T-helper 9 cell (primary cell): ENCODE data around the gene MSLN.
A peak's percentile ranks its signal among the peaks of the same experiment; 100 is the strongest.

Source experiments
- DNase-seq: peaks from one replicate; pipeline ENCODE4 v3.0.0-alpha.2; 2020

MSLN gene

DNA sequence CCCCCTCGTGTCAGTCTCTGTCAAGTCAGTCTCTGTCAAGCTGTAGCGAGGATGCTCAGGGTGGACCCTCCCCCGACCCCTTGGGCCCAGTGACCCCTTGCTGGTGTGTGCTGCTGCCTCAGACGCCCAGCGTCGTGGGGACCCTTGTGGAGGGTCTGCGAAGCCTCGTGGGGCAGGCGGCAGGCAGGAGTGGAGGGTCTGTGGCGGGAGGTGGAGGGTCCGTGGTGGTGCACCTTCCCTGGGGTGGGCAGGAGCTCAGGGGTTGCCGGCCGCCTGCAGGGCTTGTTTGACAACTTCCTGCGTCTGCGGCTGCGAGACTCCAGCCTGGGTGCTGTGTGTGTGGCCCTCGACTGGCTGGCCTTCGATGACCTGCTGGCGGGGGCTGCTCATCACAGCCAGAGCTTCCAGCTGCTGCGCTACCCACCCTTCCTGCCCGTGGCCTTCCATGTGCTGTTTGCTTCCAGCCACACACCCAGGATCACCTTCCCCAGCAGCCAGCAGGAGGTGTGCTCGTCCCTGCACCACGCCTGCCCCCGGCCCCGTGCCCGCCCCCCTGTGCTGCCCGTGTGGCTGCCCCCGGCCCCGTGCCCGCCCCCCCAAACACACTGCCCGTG, 34.4 kb downstream of the MSLN start:
- DNase-seq, result no peak

DNA sequence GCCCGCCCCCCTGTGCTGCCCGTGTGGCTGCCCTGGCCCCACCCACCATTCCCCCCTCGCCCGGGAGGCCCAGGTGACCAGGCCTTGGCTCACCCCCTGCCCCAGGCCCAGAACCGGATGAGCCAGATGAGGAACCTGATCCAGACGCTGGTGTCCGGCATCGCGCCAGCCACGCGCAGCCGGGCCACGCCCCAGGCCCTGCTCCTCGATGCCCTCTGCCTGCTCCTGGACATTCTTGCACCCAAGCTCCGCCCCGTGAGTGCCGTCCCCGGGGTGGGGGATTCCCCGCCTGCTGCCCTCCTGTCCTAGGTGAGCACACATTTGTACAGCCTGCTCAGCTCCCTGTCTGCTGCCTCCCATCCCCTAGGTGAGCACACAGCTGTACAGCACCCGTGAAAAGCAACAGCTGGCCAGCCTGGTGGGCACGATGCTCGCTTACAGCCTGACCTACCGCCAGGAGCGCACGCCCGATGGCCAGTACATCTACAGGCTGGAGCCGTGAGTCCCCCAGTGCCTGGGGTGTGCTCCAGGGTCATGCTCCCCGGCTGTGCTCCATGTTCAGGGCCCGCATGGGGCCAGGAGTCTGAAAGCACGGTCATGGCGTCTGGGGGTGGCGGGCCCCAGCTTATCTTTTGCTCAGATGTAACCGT, 35.2 kb downstream of the MSLN start:
- no peak for DNase-seq

DNA sequence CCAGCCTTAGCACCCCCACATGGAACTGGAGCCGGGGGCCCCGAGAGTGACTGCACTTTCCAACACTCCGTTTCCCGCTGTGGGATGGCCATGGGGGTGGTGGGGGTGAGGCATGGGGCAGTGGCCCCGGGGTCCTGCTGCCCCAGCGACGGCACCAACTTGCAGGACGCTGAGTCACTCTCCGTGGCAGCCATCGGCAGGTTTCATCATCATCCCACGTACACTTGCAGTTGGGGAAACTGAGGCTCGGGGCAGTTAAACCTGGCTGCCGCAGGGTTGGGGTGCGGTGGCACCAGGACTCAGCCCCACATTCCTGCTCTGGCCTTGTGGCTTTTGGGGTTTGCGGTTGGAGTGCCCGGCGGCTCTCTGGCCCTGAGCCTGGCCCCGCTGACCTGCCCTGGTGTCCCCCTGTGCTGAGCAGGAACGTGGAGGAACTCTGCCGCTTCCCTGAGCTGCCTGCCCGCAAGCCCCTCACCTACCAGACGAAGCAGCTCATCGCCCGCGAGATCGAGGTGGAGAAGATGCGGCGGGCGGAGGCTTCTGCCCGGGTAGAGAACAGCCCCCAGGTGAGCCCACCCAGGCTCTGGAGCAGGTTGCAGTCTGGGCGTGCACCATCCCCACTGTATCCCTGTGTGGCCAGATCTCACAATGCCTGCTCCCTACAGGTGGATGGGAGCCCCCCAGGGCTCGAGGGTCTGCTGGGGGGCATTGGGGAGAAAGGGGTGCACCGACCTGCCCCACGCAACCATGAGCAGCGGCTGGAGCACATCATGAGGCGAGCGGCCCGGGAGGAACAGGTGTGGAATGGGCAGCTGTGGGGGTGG, 36.0 kb downstream of the MSLN start:
- no peak for DNase-seq

DNA sequence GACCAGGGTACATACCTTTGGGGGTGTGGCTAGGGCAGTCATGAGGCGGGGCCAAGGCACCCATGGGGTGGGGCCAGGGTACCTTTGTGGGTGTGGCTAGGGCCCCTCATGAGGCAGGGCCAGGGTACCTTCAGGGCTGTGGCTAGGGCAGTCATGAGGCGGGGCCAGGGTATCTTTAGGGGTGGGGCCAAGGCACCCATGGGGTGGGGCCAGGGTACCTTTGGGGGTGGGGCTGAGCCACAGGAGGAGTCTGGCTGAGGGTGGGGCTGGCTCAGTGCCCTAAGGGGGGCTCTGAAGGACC, 36.5 kb downstream of the MSLN start:
- DNase-seq, result no peak

DNA sequence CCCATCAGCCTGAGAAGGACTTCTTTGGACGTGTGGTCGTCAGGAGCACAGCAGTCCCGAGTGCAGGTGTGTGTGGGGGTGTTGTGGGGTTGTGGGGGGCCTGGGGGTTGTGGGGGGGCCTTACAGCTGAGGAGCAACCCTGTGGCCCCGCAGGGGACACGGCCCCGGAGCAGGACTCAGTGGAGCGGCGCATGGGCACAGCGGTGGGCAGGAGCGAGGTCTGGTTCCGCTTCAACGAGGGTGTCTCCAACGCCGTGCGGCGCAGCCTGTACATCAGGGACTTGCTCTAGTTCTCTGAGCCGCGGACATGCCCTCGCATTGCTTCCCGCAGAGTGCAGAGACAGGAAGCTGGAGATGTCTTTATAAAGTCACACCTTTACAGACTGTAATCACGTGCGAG, 37.2 kb downstream of the MSLN start:
- DNase-seq, result no peak

DNA sequence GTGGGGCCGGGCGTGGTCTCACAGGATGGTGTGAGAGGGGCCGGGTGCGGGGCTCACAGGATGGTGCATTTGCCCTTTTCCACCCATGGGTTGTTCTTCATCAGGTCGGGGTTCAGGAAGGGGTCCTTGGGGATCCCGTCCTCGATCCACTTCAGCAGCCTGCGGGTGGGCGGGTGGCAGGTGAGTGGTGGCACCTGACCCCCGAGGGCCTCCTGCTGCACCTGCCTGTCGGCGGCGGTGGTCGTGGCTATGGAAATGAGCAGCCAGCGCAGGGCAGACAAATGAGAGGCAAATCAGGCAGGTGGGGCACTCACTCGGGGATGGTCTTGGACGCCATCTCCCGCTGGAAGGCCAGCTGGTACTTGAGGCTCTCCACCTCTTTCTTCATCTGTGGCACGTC, 38.1 kb downstream of the MSLN start:
- no peak for DNase-seq

DNA sequence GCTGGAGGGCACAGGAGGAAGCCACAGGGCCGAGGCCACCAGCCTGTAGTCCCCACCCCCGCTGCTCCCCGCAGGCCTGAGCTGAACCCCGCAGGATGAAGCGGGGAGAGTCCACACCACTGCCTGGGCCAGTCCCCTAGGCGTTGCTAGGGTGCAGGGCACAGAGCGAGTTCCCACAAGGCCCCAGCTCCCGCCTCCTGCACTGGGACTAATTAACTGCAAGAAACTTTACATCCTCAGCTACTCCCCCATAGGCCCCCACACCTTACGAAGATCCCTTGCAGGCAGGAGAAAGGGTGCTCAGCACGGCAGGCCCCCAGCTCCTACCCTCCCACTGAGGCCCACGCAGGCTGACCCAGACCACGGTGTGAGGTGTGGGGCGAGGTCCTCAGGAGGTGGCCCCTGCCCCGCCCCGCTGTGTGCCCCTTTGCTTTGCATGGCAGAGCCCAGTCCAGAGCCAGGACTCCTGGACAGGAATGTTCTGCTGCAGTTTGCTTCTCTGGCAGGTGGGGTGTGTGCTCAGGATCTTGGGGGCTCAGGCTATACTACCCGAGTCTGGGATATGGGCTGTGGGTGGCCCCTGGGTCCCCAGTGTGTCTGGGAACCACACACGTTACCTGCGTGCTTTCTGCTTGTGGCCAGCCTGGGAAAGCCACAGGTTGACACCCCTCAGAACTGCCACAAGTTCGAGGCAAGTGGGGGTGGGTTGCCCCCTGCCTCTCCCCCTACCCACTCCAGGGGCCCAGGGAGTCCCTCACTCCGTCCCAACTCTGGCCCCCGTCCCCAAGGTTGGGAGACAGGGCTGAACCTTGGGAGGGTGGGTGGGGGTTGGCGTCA, 38.8 kb downstream of the MSLN start:
- DNase-seq, result no peak

DNA sequence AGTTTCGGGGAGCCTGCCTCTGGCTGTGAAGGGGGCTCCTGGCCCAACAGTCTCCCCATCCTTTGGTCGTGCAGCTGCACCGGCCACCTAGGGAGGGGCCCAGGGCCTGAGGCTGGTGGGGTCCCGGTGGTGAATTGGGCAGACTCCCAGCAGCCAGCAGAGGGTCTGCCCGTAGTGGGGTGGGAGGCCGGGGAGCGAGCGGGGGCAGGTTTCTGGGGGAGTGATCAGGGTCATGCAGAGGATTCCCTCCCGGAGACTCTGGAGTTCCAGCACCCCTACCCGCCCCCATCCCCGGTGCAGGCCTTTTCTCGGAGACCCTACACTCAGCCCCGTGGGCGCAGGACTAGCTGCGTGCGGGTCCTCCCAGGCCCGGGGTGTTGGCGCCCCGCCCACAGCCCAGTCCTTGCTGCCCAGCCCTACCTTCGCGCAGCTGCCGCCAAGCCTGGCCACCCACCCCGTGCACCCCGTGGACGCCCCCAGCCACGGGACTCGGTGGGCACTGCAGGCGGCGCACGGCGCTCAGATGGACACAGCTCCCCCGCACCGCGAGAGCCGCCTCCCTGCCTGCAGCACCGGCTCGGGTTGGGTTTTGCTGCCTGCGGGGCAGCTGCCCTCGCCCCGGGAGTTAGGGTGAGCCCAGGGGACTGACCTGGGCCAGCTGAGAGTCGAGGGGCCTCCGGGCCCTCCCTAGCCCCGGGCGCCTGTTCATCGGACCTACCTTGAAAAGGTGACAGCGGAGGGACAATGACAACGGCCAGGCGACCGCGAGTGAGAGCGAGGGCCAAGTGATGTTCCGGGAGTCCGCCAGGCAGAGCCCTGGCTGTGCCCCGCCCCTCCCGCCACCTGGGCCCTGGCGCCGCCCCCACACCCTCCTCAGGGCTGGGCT, 39.7 kb downstream of the MSLN start, which contains the start of gene GNG13:
Gene GNG13 (minus strand): TSS at position 787 of the 886 bp plus-strand sequence. CDS start 1,657 bp downstream, outside the sequence.
- DNase-seq, result no peak

DNA sequence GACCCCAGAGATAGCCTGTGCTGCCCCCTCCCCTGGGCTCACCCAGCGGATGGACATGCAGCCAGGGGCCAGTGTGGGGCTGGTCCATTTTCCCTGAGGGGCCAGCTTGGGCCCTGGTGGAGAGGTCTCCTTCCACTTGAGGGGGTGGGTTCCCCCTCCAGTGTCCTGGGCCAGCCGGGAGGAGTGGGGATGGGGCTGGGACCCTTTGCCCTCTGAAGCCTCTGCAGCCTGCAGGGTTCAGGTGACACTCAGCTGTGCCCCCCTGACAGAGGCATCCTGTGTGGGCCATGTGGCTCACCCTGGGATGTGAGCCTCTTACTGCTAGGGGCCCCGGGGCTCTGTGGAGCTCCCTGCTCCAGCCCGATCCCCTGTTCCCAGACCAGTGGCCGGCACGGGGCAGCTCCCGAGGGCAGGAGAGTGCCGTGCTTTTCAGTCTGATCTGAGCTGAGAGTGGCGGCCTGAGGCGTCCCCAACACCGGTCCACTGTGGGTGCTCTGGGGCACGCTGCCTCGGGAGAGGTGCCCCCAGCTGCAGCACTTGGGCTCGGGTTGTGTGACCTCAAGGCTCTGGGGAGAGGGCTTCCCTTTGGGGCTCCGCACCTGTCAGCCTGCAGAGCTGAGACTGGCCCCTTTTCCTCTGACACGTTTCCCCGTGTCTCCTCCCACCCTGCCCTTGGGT, 40.4 kb downstream of the MSLN start:
- DNase-seq, result no peak

DNA sequence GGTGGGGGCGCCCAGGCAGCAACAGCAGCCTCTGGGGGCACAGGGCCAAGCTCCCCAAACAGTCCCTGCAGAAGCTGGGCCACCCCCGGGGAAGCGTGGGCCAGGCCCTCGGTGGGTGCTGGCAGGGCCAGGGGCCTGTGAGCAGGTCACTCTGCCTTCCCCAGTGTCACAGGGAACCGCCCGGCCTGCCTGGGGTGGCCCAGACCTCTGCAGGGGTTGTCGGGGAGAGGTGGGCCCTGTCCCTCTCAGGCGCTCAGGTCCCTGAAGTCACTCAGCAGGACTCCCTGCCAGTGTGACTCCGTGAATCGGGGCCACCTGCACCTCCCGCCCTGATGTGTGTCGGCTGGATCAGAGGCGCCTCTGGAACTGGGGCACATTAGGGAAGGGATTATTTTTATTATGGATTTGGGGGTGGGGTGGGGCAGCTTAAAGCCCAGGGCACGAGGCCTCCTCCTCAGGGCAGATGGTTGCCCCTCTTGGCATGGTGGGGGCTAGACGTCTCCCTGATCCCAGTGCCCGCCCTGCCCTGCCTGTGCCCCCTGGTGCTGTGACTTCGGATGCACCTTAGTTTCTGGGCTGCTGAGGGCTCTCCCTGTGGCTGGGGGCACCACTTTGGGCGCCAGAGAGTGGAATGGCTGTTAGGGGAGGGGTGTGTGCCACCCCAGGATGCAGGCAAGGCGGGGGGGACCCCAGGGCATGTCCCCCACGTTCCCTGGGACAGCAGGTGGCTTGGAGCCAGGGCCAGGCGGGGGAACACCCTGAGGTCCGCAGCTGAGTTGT, 41.2 kb downstream of the MSLN start:
- DNase-seq, result no peak

DNA sequence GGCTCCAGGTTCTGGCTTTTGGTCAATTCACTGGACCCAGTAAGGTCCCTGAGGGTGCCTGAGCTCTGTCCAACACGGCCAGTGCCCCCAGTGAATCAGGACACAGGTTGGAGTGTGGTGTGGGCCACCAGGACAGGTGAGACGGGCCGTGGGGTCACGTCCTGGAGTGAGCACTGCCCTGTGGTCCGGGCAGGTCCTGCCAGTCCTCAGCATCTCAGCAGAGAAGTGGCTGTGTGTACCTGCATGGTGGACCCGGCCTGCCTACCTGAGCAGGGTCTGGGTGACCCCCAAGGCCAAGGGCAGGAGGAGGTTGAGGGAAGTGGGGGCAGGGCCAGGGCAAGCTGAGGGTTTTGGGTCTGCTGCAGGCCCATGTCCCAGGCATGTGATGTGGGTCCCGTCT, 41.9 kb downstream of the MSLN start:
- DNase-seq, result no peak

DNA sequence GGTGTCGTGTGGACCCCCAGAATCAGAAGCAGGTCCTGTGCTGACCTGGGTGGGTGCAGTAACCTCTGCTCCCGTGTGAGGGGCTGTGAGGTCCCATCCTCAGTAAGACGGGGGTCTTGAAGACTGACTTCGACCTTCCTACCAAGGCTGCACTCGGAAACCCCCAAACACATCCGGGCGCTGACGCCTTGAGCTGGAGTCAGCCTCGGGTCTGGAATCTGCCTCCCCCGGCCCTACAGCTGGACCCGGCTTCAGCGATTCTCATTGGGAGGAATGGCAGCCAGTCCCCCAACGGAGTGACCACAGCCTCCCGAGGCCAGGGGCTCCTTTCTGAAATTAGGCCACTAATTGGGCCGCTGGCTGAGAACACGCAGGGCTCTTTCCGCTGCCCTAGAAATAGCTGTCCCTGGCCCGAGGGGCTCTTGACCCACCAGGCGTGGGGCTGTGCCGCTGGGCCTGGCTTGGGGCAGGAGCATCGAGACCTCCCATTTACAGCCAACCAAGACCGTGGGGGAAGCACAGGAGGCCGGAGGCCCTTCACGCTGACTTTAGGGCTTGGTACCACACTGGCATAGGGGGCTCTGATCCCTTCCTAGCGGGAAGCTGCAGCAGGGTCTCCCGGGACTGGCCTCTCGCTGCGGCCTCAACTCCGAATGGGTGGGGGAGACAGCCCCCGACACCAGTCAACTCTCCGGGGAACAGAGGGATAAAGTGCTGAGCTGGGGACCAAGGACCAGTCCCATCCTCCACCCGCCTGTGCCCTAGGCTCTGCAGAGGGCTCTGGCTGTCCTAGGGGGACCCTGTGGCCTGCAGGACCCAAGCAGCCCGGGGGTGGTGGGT, 42.6 kb downstream of the MSLN start:
- DNase-seq, result no peak

DNA sequence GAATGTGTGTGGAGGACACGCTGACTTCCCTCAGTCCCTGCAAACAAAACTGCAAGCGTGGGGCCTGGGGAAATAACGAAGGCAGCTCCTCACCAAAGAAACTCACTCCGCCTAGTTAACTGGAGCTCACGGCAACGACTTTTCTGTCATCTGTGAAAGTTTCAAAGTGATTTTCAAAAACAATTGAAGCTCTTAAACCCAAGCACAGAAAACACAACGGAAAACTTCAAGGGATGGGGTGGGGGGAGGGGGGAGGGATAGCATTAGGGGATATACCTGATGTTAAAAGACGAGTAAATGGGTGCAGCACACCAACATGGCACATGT, 43.2 kb downstream of the MSLN start:
- no peak for DNase-seq

DNA sequence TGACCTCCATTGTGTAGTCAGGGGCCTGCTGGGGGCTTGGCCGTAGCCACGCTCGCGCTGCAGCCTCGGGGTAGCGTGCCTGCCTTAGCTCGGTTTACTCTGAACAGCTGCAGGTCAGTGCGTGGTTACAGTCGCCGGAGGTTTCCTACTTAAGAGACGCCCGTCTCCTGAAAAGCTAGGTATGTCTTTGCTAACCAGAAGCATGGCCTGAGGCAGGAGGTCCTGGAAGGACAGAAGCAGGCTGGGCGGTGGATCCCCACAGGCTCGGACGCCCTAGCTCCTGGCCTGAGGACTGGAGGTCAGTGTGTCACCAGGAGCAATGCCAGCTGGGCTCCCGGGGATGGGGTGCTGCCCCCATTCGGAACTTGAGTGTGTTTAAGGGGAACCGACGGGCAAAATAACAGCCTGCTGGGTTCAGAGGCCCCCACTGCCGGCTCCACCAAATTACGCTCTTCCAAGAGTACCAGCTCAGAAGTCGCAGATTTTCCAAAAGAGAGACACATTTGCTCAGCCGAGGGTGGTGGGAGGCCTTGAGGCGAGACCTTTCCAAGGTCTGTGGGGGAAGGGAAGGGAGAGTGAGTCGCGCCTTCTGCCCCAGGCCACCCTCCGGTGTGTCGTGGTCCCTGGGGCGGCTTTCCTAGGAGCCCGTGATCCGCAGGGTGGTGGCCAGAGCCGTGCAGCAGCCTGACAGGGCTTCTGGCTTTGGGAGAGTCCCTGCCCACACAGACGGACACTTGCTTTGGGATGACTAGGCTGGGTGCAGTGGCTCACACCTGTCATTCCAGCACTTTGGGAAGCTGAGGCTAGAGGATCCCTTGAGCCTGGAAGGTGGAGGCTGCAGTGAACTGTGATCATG, 43.9 kb downstream of the MSLN start:
- no peak for DNase-seq

DNA sequence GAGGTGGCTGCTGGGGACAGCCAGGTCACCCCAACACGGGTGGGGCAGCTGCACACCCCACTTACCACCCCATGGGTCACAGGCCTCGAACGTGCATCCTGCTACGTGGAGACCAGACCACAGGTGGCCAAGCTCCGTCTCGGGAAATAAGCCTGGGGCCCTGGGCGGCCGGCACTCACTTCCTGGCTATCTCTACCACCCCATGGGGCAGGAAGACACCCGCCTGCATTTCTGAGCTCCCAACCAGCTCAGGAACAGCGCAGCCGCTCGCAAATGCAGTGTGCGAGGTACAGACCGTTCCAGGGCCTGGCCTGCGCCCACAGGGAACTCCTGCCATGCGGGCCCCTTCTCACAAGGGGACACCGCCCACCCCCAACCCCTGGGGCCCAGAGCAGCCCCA, 44.9 kb downstream of the MSLN start:
- DNase-seq, result no peak

DNA sequence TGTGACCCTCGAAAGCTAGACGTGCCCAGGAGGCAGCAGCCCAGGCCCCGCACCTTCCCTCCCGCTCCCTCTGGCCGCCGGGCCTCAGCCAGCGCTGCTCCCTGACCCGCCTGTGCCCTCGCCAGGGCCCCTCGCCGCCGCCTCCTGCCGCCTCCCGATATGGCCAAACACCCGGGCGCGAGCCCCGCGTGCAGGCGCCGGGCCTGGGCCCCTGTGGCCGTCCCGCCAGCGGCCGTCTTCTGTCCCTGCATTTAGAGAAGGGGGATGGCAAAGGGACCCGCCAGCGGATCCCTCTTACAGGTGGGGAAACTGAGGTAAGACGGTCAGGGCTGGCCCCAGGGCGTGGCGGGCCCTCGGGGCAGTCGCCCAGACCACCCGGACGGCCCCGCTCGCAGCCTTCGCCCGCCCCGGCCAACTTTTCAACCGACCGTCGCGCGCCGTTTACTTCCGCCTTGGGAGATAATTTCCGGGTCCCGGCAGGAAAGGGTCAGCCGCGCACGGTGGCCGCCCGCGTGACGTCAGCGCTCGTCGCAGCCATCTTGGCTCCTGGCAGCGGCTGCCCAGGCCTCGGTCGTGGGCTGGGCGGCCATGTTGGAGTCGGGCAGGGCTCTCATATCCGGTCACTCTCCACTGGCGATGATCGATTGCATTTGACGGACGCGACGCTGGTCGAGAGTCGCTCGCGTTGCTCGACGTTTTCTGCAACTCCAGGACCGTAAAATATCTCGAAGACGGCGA, 47.0 kb downstream of the MSLN start:
- DNase-seq, result peak; percentile 72

DNA sequence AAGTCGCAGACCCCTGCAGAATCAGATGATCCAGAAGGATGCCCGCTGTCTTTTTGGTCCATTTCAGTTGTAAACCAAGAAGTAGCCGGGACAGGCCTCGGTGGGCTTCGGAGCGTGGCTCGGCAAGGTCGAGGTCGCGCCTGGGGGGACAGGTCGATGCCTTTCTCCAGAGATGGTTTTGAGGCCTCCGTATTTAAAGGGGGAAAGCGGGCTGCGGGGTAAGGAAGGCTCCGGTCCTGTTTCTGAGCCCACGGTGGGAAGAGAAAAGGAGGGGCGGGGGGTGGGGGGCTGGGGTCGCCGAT, 47.5 kb downstream of the MSLN start:
- no peak for DNase-seq

DNA sequence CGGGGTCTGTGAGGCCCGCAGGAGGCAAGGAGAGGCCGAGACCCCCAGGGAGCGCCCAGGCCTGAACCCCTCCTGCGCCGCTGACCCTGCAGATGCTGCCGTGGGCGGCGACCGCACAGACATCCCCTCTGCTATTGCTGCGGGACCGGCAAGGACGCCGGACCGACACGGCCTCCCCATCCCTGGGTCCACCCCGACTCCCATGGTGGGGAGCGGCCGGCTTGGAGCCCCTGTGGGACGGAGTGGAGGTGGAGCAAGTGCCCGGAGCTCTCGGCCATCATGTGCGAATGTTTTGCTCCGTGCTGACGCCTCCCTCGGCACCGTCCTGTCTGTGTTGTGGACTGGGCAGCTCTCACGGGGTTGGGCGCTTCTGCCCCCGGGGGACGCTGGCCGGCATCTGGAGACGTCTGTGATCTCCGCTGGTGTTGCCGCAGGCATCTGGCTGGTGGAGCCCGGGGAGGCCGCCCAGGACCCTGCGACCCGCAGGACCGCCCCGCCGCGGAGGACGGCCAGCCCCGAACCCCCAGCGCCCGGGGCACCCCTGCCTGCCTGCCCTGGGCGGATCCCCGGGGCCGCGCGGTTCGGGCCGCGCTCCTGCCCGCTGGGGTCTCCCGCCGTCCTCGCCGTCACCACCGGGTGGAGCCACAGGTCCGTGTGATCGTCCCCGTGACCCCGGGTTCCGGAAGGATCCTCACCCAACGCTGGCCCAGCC, 52.8 kb downstream of the MSLN start:
- DNase-seq, result peak; percentile 39
